GM12873 (cell line): ENCODE results near the gene GUCY1A2.

Experiments used
- TF ChIP-seq, protein P1 (sequence below): IDR thresholded peaks from 2 replicates; pipeline ENCODE4 v1.5.1; 2012; ENCODE audit warnings: low read depth, mild to moderate bottlenecking, moderate library complexity, low read length, control low read depth; ENCODE audit not compliant: insufficient read depth; ENCODE audit errors: missing control alignments

GUCY1A2 gene

DNA sequence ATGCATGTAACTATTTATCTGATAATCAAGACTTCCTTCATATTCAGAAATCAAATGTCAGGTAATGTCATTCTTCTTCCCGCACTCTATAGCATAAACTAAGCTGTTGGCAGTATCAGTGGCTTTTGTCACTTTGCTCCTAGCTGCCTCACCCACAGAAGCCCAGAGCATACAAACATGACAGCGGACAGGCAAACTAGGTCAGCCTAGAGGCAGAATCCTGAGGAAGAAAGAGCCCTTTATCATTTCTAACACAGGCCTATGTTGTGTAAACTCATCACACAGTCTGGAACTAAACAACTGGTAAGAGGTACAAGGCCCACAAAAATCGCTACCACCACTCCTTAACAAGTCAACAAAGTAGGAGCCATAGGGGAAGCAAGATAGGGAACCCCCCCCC lies 21.0 kb downstream of the GUCY1A2 start:
- TF ChIP-seq, protein P1, sequence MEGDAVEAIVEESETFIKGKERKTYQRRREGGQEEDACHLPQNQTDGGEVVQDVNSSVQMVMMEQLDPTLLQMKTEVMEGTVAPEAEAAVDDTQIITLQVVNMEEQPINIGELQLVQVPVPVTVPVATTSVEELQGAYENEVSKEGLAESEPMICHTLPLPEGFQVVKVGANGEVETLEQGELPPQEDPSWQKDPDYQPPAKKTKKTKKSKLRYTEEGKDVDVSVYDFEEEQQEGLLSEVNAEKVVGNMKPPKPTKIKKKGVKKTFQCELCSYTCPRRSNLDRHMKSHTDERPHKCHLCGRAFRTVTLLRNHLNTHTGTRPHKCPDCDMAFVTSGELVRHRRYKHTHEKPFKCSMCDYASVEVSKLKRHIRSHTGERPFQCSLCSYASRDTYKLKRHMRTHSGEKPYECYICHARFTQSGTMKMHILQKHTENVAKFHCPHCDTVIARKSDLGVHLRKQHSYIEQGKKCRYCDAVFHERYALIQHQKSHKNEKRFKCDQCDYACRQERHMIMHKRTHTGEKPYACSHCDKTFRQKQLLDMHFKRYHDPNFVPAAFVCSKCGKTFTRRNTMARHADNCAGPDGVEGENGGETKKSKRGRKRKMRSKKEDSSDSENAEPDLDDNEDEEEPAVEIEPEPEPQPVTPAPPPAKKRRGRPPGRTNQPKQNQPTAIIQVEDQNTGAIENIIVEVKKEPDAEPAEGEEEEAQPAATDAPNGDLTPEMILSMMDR, result no peak

DNA sequence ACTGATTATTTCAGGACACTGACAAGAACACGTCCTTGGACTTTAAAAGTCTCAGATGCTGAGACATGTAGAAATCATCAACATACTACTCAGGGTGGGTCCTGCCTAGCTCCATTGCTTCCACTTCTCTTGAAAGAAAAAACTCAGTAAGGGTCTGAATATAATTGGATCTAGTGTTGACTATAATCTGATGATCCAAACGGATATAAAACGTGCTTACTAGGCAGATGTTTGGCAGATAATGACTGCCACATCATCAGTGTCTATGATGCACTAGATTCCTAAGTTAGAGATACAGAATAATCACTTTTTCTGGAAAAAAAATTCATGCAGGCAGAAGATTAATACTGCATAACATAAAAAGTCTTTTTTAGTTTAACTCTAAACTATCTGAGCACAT lies 21.6 kb downstream of the GUCY1A2 start:
- TF ChIP-seq, protein P1, result no peak

DNA sequence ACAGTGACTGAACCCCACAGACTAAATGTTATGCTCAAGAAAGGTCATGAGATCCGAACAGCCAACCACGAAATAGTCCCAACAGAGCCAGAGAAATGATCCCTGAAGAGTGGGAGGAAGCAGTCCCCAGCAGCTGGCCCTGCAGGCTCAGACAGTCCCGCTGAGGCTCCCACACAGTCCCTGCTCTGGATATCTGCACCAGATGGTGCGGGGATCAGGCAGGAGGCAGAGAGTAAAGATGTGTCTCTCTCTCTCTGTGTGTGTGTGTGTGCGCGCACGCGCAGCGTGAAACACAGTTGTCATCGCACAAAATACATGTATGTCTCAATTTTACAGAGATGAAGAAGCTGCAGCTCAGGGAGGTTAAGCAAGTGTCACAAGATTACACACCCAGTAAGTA lies 27.9 kb downstream of the GUCY1A2 start:
- TF ChIP-seq, protein P1, result no peak

- TF ChIP-seq, protein P1, result no peak
Measured at GRCh38 chr11:106989078-106989455, 29.2 kb downstream of the GUCY1A2 start.

DNA sequence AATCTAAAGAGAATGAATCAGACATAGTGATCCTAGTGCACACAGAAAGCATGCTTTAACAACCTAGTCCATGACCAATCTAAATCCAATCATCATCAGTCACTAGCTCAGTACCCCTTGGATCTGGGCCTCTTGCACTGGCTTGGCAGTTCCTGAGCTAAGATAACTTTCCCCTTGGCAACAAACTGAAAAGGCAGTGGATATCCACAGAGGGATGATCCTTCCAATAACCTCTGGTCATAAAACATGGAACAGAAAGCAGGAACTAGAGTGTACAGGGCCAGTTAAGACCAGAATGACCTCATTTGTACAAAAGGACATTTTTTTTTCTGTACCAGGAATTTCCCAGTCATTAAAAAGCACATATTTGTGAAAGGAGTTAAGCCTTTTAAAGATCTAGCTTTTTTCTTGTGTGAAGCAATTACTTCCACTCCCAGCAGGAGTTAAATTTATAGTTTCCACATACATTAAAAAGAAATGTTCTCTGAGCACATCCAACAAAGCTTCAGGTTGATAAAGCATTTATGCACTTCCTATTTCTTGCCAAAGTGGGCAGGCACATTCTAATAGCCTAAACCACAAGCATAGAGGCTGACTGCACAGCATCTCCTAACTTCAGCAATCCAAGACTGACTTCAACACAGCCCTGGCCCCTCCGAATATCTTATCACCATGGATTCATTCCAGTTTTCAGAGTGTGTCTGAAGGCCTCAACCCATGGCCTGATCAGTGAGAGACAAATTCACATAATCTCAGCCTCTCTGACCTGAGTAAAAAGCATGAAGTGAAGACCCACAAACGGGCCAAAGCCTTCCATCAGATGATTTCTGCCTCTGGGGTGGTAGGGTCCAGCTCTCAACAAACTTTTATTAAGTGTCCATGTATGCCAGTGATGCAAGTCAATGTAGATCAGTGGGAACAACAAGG lies 29.9 kb downstream of the GUCY1A2 start:
- TF ChIP-seq, protein P1, result no peak

- TF ChIP-seq, protein P1, result no peak
Measured at GRCh38 chr11:106986673-106987072, 31.6 kb downstream of the GUCY1A2 start.

- TF ChIP-seq, protein P1, result no peak
Measured at GRCh38 chr11:106986261-106986660, 32.0 kb downstream of the GUCY1A2 start.
